Measurements from ENCODE around the gene SH3GL3. TPM values are rescaled to one million over a fixed set of nuclear protein-coding genes. Genes with fewer than 3 reads are reported as not detected.

Gene SH3GL3
- total and polyA plus RNA-seq, 2 of the 8 experiments (the other 6 are each of a cell fraction or from before 2014, with no cell fraction given): 14.1 to 19.1 TPM

DNA sequence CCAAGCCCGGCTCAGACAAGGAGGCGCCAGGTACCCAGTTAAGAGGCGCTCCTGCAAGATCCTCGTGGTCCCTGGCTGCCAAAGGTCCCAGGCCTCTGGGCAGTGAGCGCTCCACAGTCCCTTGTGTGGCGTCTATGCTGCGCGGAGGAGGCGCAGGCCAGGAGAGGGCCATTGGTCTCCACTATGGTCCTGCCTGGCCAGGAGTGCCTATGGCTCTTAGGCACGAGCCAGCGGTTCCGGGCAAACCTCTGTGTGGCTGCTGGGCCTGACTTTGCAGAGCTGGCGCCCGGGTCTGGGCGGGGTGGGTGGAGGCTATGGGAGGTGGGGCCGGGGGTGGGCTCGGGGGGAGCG, 206.1 kb downstream of the SH3GL3 start:
- Histone ChIP-seq H3K4ac (replicated peaks; ENCODE audit: insufficient read length, low read depth, low read length) (no peak overlapping the region), H3K36me3 (ENCODE audit: control insufficient read depth in 2 of 4, insufficient read depth in 4 of 4, low read length in 3 of 4) (no peaks in the 10 kb centered on the region), H4K91ac (replicated peaks; ENCODE audit: insufficient read length, low read length) (no peak overlapping the region), H3K23me2 (ENCODE audit: low read depth, low read length) (peaks cover 8% of the 10 kb centered on the region; the same call in 1 of the 2 replicates), H2AFZ (ENCODE audit: low read length) (peak overlapping the region; percentile 90), H3K4me3 (ENCODE audit: extremely low read depth in 1 of 4, insufficient read depth in 2 of 4, low read depth in 3 of 4, low read length in 4 of 4) (peak overlapping the region; percentile 33 to 57 (median 40)), H3K79me2 (ENCODE audit: control insufficient read depth in 1 of 2, insufficient read depth in 2 of 2, low read length in 2 of 2) (no peaks in the 10 kb centered on the region), H3K18ac (ENCODE audit: extremely low read depth, low read length) (peak overlapping the region; percentile 84; the same call in 1 of the 2 replicates), H4K8ac (ENCODE audit: extremely low read depth, insufficient read depth, low read length) (no peak overlapping the region), H2BK20ac (ENCODE audit: low read length) (no peak overlapping the region), H2BK15ac (ENCODE audit: low read length) (no peak overlapping the region), H3K79me1 (ENCODE audit: low read depth, low read length) (no peaks in the 10 kb centered on the region), H4K5ac (ENCODE audit: insufficient read length, low read depth, low read length) (no peak overlapping the region), H3K14ac (ENCODE audit: insufficient read length) (no peak overlapping the region), H3K27me3 (replicated peaks in 1 of 4; ENCODE audit: control insufficient read depth in 3 of 4, extremely low read depth in 1 of 4, insufficient read depth in 3 of 4, low read length in 3 of 4) (peaks cover 12 to 41% (median 35%) of the 10 kb centered on the region in 4 experiments), H3K4me2 (ENCODE audit: insufficient read depth in 1 of 2, low read depth in 2 of 2, low read length in 2 of 2) (peak overlapping the region; percentile 82 to 93), H2BK120ac (replicated peaks; ENCODE audit: low read depth, low read length) (no peak overlapping the region), H2AK5ac (ENCODE audit: low read depth, low read length) (no peak overlapping the region), H3K56ac (replicated peaks; ENCODE audit: insufficient read length, low read depth, low read length) (no peak overlapping the region), H3K9ac (replicated peaks in 1 of 4; ENCODE audit: extremely low read depth in 1 of 4, low read depth in 3 of 4, low read length in 3 of 4) (no peak overlapping the region), H2BK12ac (ENCODE audit: low read depth, low read length) (no peak overlapping the region; the same call in 1 of the 2 replicates), H3K4me1 (replicated peaks in 1 of 4; ENCODE audit: control insufficient read depth in 3 of 4, insufficient read depth in 4 of 4, low read length in 3 of 4) (peaks cover 0 to 5% (median 2%) of the 10 kb centered on the region in 4 experiments; a peak in 5 of 7 replicates), H3K9me3 (ENCODE audit: insufficient read depth in 2 of 2, low read depth in 1 of 2, low read length in 1 of 2) (no peaks in the 10 kb centered on the region), H3K27ac (ENCODE audit: low read depth, low read length) (no peak overlapping the region), H4K20me1 (replicated peaks in 1 of 2; ENCODE audit: control insufficient read depth in 1 of 2, insufficient read depth in 2 of 2, low read length in 2 of 2) (no peaks in the 10 kb centered on the region), H3K23ac (ENCODE audit: insufficient read length) (no peak overlapping the region), H2BK5ac (ENCODE audit: low read depth, low read length) (no peak overlapping the region)
- DNase-seq (ENCODE audit: low read depth in 1 of 2, low spot score in 2 of 2): peak in 1 of 2 experiments; percentile 73
- FAIRE-seq: no peak
- ChIA-PET POLR2A (ENCODE audit: partially characterized antibody) (interaction anchor here (0.6 kb wide), 1 partner anchor 371 kb away, joined by 3 read pairs; no protein-coding TSS in a partner anchor), CTCF (ENCODE audit: partially characterized antibody) (interaction anchor here (0.9 to 1.7 kb wide), 5 partner anchors 94 to 218 kb away, joined by 3 to 5 read pairs (median 4); no protein-coding TSS in a partner anchor)
- WGBS, 2 experiments (ENCODE audit: extremely low coverage in 1 of 2, insufficient coverage in 1 of 2, insufficient read length in 1 of 2, insufficient replicate concordance in 2 of 2, low coverage in 1 of 2, low lambda C conversion rate in 2 of 2, missing lambda C conversion rate in 1 of 2): 27% methylated on average over 10 of the region's 18 CpGs; no CpG with 5 or more reads in 1 of the 2 experiments
- TF ChIP-seq SAP30 (IDR thresholded peaks at IDR 0.05; ENCODE audit: insufficient read depth, insufficient replicate concordance, low read length) (no peak), KDM4A (IDR thresholded peaks at IDR 0.05; ENCODE audit: low read depth, low read length, severe bottlenecking) (peak; percentile 49)

Data from H1 (cell line).